Measurements from ENCODE around the gene MFAP2. TPM values are rescaled to one million over a fixed set of nuclear protein-coding genes. Genes with fewer than 3 reads are reported as not detected.
A peak's percentile ranks its signal among the peaks of the same experiment; 100 is the strongest.

The MFAP2 gene
- polyA plus RNA-seq, 3 donors, result not detected

- TF ChIP-seq CTCF (IDR thresholded peaks at IDR 0.05), result no peak
- H4K20me1 ChIP-seq (ENCODE audit: insufficient read depth, low read length), result no peaks in the 10 kb centered on the region
- intact Hi-C loops (cut with micrococcal nuclease), result no loop called here
- peaks cover 0 to 10% of the 10 kb centered on the region in 2 donors for H3K9me3 ChIP-seq (replicated peaks in 1 of 2; ENCODE audit: control insufficient read depth in 1 of 2, insufficient read depth in 1 of 2, low read length in 2 of 2)
- H3K4me3 ChIP-seq (replicated peaks in 1 of 3; ENCODE audit: low read depth in 2 of 3, low read length in 3 of 3), result no peak overlapping the region
- no peak overlapping the region for H3K4me2 ChIP-seq (replicated peaks; ENCODE audit: extremely low read depth, low read length, poor library complexity, severe bottlenecking)
- H3K79me2 ChIP-seq (ENCODE audit: insufficient read depth, low read length), result no peaks in the 10 kb centered on the region
- Mint-ChIP-seq H3K27me3 (ENCODE audit: low read depth in 3 of 3) (peaks cover 37 to 43% (median 43%) of the 10 kb centered on the region in 3 donors), H3K36me3 (peaks cover 2 to 8% of the 10 kb centered on the region in 2 donors), H3K4me3 (no peak overlapping the region), H3K4me1 (peaks cover 10% of the 10 kb centered on the region), H3K27ac (peak overlapping the region in 2 of 7 donors; percentile 48 to 51), H3K9me3 (peaks cover 0 to 9% (median 2%) of the 10 kb centered on the region in 7 donors)
- WGBS (ENCODE audit: insufficient coverage), result 100% methylated on average over 5 of the region's 5 CpGs
- DNase-seq, result no peak
- no peaks in the 10 kb centered on the region for H3K36me3 ChIP-seq (replicated peaks in 1 of 2; ENCODE audit: control insufficient read depth in 1 of 2, insufficient read depth in 2 of 2, low read length in 2 of 2)
- peaks cover 9 to 34% of the 10 kb centered on the region in 2 donors for H3K27me3 ChIP-seq (ENCODE audit: control insufficient read depth in 2 of 2, insufficient read depth in 2 of 2, low read length in 2 of 2)
- H3K27ac ChIP-seq (ENCODE audit: low read depth in 1 of 2, low read length in 2 of 2), result no peak overlapping the region
- peaks cover 3 to 10% of the 10 kb centered on the region in 2 donors for H3K4me1 ChIP-seq (ENCODE audit: control insufficient read depth in 1 of 2, insufficient read depth in 2 of 2, low read length in 2 of 2)
- no peak overlapping the region for H2AFZ ChIP-seq (ENCODE audit: insufficient read depth, low read depth, low read length, poor library complexity, severe bottlenecking)
- no peak overlapping the region for H3K9ac ChIP-seq (ENCODE audit: insufficient read depth, low read length, poor library complexity, severe bottlenecking)
These were observed 3.0 kb downstream of the MFAP2 start for GRCh38 chr1:16977377-16977776.

DNA sequence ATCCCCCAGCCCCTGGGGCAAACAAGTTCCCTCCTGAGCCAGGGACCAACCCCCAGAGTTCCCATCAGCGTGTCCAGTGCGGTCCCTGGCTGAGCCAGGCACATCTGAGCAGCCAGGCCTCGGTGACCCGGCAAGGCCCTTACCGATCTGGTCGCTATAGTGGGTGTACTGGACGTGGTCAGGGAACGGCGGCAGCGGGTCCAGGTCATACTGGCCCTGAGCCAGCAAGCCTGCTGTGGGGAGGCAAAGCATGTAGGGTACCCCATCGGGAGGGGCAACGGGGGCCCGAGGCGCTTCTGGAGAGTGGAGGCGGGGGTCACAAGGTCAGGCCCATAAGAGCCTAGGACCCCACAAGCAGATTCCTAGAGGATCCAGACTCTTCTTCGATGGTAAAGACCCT is 3.5 kb downstream of the MFAP2 start:
- WGBS (ENCODE audit: insufficient coverage), result 94% methylated on average over 14 of the region's 16 CpGs
- H3K4me2 ChIP-seq (replicated peaks; ENCODE audit: extremely low read depth, low read length, poor library complexity, severe bottlenecking), result no peak overlapping the region
- no peaks in the 10 kb centered on the region for H4K20me1 ChIP-seq (ENCODE audit: insufficient read depth, low read length)
- peaks cover 10% of the 10 kb centered on the region for H3K4me1 Mint-ChIP-seq
- no peak overlapping the region for H3K4me3 ChIP-seq (replicated peaks in 1 of 3; ENCODE audit: low read depth in 2 of 3, low read length in 3 of 3)
- peaks cover 0 to 9% (median 2%) of the 10 kb centered on the region in 7 donors for H3K9me3 Mint-ChIP-seq
- H3K36me3 Mint-ChIP-seq, result peaks cover 2 to 8% of the 10 kb centered on the region in 2 donors
- no peak overlapping the region for H2AFZ ChIP-seq (ENCODE audit: insufficient read depth, low read depth, low read length, poor library complexity, severe bottlenecking)
- DNase-seq, result no peak
- no peak overlapping the region for H3K4me3 Mint-ChIP-seq
- peaks cover 0 to 10% of the 10 kb centered on the region in 2 donors for H3K9me3 ChIP-seq (replicated peaks in 1 of 2; ENCODE audit: control insufficient read depth in 1 of 2, insufficient read depth in 1 of 2, low read length in 2 of 2)
- H3K79me2 ChIP-seq (ENCODE audit: insufficient read depth, low read length), result no peaks in the 10 kb centered on the region
- H3K27ac Mint-ChIP-seq, result peak overlapping the region in 1 of 7 donors; percentile 48
- intact Hi-C loops (cut with micrococcal nuclease), result no loop called here
- TF ChIP-seq CTCF (IDR thresholded peaks at IDR 0.05), result no peak
- H3K4me1 ChIP-seq (ENCODE audit: control insufficient read depth in 1 of 2, insufficient read depth in 2 of 2, low read length in 2 of 2), result peaks cover 3 to 10% of the 10 kb centered on the region in 2 donors
- H3K36me3 ChIP-seq (replicated peaks in 1 of 2; ENCODE audit: control insufficient read depth in 1 of 2, insufficient read depth in 2 of 2, low read length in 2 of 2), result no peaks in the 10 kb centered on the region
- H3K9ac ChIP-seq (ENCODE audit: insufficient read depth, low read length, poor library complexity, severe bottlenecking), result no peak overlapping the region
- H3K27ac ChIP-seq (ENCODE audit: low read depth in 1 of 2, low read length in 2 of 2), result no peak overlapping the region
- H3K27me3 Mint-ChIP-seq (ENCODE audit: low read depth in 3 of 3), result peaks cover 33 to 41% (median 39%) of the 10 kb centered on the region in 3 donors
- H3K27me3 ChIP-seq (ENCODE audit: control insufficient read depth in 2 of 2, insufficient read depth in 2 of 2, low read length in 2 of 2), result peaks cover 9 to 31% of the 10 kb centered on the region in 2 donors
